Astrocyte (in vitro differentiated cells and primary cell): ENCODE results near the gene NEURL2.

ENCODE experiments used
- EZH2 ChIP-seq: IDR thresholded peaks from 2 replicates; pipeline ENCODE4 v1.6.1; 2012; ENCODE audit warnings: mild to moderate bottlenecking, low read length, inconsistent platforms; ENCODE audit not compliant: insufficient read depth
- TF ChIP-seq, protein P1 (sequence below): IDR thresholded peaks from 2 replicates; pipeline ENCODE4 v1.5.1; 2011; ENCODE audit warnings: low read depth, mild to moderate bottlenecking, inconsistent platforms, low read length, moderate library complexity; ENCODE audit not compliant: insufficient read depth

DNA sequence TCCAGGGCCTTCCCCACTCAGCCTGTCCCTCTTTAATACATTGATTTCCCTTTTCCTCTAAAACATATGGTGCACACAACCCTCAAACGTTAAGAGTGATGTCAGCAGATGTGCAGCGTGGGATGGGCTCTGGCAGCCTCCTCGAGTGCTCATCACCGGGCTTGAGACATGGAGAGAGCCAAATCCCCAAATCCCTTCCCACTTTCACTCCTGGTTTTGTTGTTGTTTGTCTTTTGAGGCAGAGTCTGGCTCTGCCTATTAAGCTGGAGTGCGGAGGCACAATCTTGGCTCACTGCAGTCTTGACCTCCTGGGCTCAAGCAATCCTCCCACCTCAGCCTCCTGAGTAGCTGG lies 26.8 kb upstream of the NEURL2 start:
- TF ChIP-seq, protein P1, sequence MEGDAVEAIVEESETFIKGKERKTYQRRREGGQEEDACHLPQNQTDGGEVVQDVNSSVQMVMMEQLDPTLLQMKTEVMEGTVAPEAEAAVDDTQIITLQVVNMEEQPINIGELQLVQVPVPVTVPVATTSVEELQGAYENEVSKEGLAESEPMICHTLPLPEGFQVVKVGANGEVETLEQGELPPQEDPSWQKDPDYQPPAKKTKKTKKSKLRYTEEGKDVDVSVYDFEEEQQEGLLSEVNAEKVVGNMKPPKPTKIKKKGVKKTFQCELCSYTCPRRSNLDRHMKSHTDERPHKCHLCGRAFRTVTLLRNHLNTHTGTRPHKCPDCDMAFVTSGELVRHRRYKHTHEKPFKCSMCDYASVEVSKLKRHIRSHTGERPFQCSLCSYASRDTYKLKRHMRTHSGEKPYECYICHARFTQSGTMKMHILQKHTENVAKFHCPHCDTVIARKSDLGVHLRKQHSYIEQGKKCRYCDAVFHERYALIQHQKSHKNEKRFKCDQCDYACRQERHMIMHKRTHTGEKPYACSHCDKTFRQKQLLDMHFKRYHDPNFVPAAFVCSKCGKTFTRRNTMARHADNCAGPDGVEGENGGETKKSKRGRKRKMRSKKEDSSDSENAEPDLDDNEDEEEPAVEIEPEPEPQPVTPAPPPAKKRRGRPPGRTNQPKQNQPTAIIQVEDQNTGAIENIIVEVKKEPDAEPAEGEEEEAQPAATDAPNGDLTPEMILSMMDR = no peak
- TF ChIP-seq EZH2 = no peak
